HEK293 (cell line): ENCODE measurements around the gene B3GNT9.

Experiments used
- CTCF ChIA-PET: fragments of 350-600 bp; formaldehyde crosslinking; extraction: SDS; loops from one replicate; lab custom pipeline; 2021; ENCODE audit warnings: antibody characterized with exemption; lab: Yijun Ruan, JAX
- POLR2A ChIA-PET: fragments of 300-600 bp; formaldehyde crosslinking; extraction: SDS; loops from one replicate; lab custom pipeline; 2020; ENCODE audit warnings: antibody characterized with exemption, inconsistent platforms; lab: Yijun Ruan, JAX
- H3K27ac ChIP-seq: fragments of 200-500 bp; sonication (Bioruptor generic); 2 replicates; pipeline ENCODE4 v1.5.1; 2014; ENCODE audit warnings: low read depth, low read length, control low read depth, inconsistent platforms; ENCODE audit errors: extremely low read depth
- H3K36me3 ChIP-seq, 2 experiments: fragments of 200-500 bp in 1 of 2; sonication (Bioruptor generic) in 1 of 2; 1 replicate in 1 of 2; 2 replicates in 1 of 2; pipeline ENCODE4 v1.5.1; 2014 to 2017; ENCODE audit warnings: inconsistent platforms in 2 of 2, low read length in 2 of 2; ENCODE audit not compliant: control insufficient read depth in 2 of 2, insufficient read depth in 1 of 2
- H3K4me1 ChIP-seq: fragments of 200-500 bp; sonication (Bioruptor generic); 2 replicates; pipeline ENCODE4 v1.5.1; 2014; ENCODE audit warnings: mild to moderate bottlenecking, low read length, inconsistent platforms; ENCODE audit not compliant: control insufficient read depth, insufficient read depth
- H3K4me3 ChIP-seq: 2 replicates; pipeline ENCODE4 v1.5.1; 2011; ENCODE audit warnings: low read depth, mild to moderate bottlenecking, control low read depth, low read length, moderate library complexity
- H3K9me3 ChIP-seq: fragments of 200-500 bp; sonication (Bioruptor generic); 2 replicates; pipeline ENCODE4 v1.5.1; 2014; ENCODE audit warnings: low read depth, low read length, inconsistent platforms; ENCODE audit not compliant: control insufficient read depth, insufficient read depth
- GLIS2 ChIP-seq: fragments of 450-650 bp; formaldehyde crosslinking; IDR thresholded peaks from 2 replicates; pipeline ENCODE4 v1.5.1; 2016; ENCODE audit warnings: missing biosample characterization, missing genetic modification characterization
- HIC1 ChIP-seq: fragments of 450-650 bp; formaldehyde crosslinking; IDR thresholded peaks from 2 replicates; pipeline ENCODE4 v1.5.1; 2016; ENCODE audit warnings: missing biosample characterization, missing genetic modification characterization
- KLF10 ChIP-seq: fragments of 450-650 bp; IDR thresholded peaks from 2 replicates; pipeline ENCODE4 v1.5.1; 2018; ENCODE audit warnings: missing biosample characterization, mild to moderate bottlenecking, missing genetic modification characterization
- MYNN ChIP-seq: fragments of 450-650 bp; formaldehyde crosslinking; IDR thresholded peaks from 2 replicates; pipeline ENCODE4 v1.5.1; 2016; ENCODE audit warnings: missing biosample characterization, missing genetic modification characterization, borderline replicate concordance
- SP2 ChIP-seq: fragments of 450-650 bp; formaldehyde crosslinking; IDR thresholded peaks from 2 replicates; pipeline ENCODE4 v1.5.1; 2016; ENCODE audit warnings: missing biosample characterization, missing genetic modification characterization
- YY1 ChIP-seq: fragments of 450-650 bp; formaldehyde crosslinking; IDR thresholded peaks from 2 replicates; pipeline ENCODE4 v1.5.1; 2018; ENCODE audit warnings: missing biosample characterization, missing genetic modification characterization
- ZFP37 ChIP-seq: fragments of 450-650 bp; formaldehyde crosslinking; IDR thresholded peaks from 2 replicates; pipeline ENCODE4 v1.5.1; 2016; ENCODE audit warnings: missing biosample characterization, missing genetic modification characterization
- ZNF211 ChIP-seq: fragments of 450-650 bp; formaldehyde crosslinking; IDR thresholded peaks from 2 replicates; pipeline ENCODE4 v1.5.1; 2016; ENCODE audit warnings: low read depth, missing biosample characterization, missing genetic modification characterization
- ZNF221 ChIP-seq: fragments of 450-650 bp; formaldehyde crosslinking; IDR thresholded peaks from 2 replicates; pipeline ENCODE4 v1.5.1; 2017; ENCODE audit warnings: missing biosample characterization, missing genetic modification characterization, borderline replicate concordance
- ZNF223 ChIP-seq: fragments of 450-650 bp; formaldehyde crosslinking; IDR thresholded peaks from 2 replicates; pipeline ENCODE4 v1.5.1; 2016; ENCODE audit warnings: missing biosample characterization, missing genetic modification characterization
- ZNF266 ChIP-seq: fragments of 450-650 bp; formaldehyde crosslinking; IDR thresholded peaks from 2 replicates; pipeline ENCODE4 v1.5.1; 2016; ENCODE audit warnings: missing biosample characterization, missing genetic modification characterization, low read depth
- ZNF350 ChIP-seq: fragments of 450-650 bp; formaldehyde crosslinking; IDR thresholded peaks from 2 replicates; pipeline ENCODE4 v1.5.0; 2017; ENCODE audit warnings: missing biosample characterization, mild to moderate bottlenecking, missing genetic modification characterization
- ZNF394 ChIP-seq: fragments of 450-650 bp; formaldehyde crosslinking; IDR thresholded peaks from 2 replicates; pipeline ENCODE4 v1.5.1; 2016; ENCODE audit warnings: missing biosample characterization, missing genetic modification characterization, mild to moderate bottlenecking, moderate library complexity, borderline replicate concordance
- ZNF513 ChIP-seq: fragments of 450-650 bp; IDR thresholded peaks from 2 replicates; pipeline ENCODE4 v1.5.1; 2018; ENCODE audit warnings: missing biosample characterization, missing genetic modification characterization
- ZNF514 ChIP-seq: fragments of 450-650 bp; formaldehyde crosslinking; IDR thresholded peaks from 2 replicates; pipeline ENCODE4 v1.5.1; 2016; ENCODE audit warnings: missing biosample characterization, missing genetic modification characterization
- ZNF571 ChIP-seq: fragments of 450-650 bp; formaldehyde crosslinking; IDR thresholded peaks from 2 replicates; pipeline ENCODE4 v1.5.0; 2017; ENCODE audit warnings: missing biosample characterization, missing genetic modification characterization
- ZNF624 ChIP-seq: fragments of 450-650 bp; formaldehyde crosslinking; IDR thresholded peaks from 2 replicates; pipeline ENCODE4 v1.5.1; 2017; ENCODE audit warnings: missing biosample characterization, missing genetic modification characterization
- ZNF654 ChIP-seq: fragments of 450-650 bp; formaldehyde crosslinking; IDR thresholded peaks from 2 replicates; pipeline ENCODE4 v1.5.1; 2016; ENCODE audit warnings: low read depth, missing biosample characterization, missing genetic modification characterization
- ZNF701 ChIP-seq: fragments of 450-650 bp; formaldehyde crosslinking; IDR thresholded peaks from 2 replicates; pipeline ENCODE4 v1.5.1; 2016; ENCODE audit warnings: missing biosample characterization, missing genetic modification characterization
- ZNF704 ChIP-seq: fragments of 450-650 bp; formaldehyde crosslinking; IDR thresholded peaks from 2 replicates; pipeline ENCODE4 v1.5.1; 2016; ENCODE audit warnings: missing biosample characterization, missing genetic modification characterization
- ZNF777 ChIP-seq: fragments of 450-650 bp; formaldehyde crosslinking; IDR thresholded peaks from 2 replicates; pipeline ENCODE4 v1.5.1; 2017; ENCODE audit warnings: missing biosample characterization, missing genetic modification characterization, borderline replicate concordance
- ZNF830 ChIP-seq: fragments of 450-650 bp; IDR thresholded peaks from 2 replicates; pipeline ENCODE4 v1.5.0; 2018; ENCODE audit warnings: missing biosample characterization, missing genetic modification characterization, low read depth, mild to moderate bottlenecking, moderate library complexity

Gene B3GNT9

GRCh38 chr16:67105881-67106280 lies 44.9 kb downstream of the B3GNT9 start:
- H3K36me3 ChIP-seq = peaks cover 0 to 3% of the 10 kb centered on the region in 2 experiments; a peak in 1 of 3 replicates
- no peak overlapping the region for H3K27ac ChIP-seq
- ChIA-PET CTCF (interaction anchor here (0.7 to 2.2 kb wide), 7 partner anchors 10 to 213 kb away, joined by 3 to 17 read pairs (median 4); no protein-coding TSS in a partner anchor), POLR2A (interaction anchor here (1.4 kb wide), 1 partner anchor 49 kb away, joined by 4 read pairs; no protein-coding TSS in a partner anchor)
- H3K4me1 ChIP-seq = 0 out of 2 replicates have a peak, but pooled peaks cover under 1% of the 10 kb centered on the region
- no peak overlapping the region for H3K4me3 ChIP-seq
- no peaks in the 10 kb centered on the region for H3K9me3 ChIP-seq
- TF ChIP-seq GLIS2 (tag by site-specific recombination) = no peak
- no peak for TF ChIP-seq MYNN (tag by site-specific recombination)
- no peak for TF ChIP-seq ZNF701 (tag by site-specific recombination)
- TF ChIP-seq YY1 (tag by site-specific recombination) = no peak

- no peaks in the 10 kb centered on the region for H3K9me3 ChIP-seq
- H3K4me1 ChIP-seq = peaks cover 1% of the 10 kb centered on the region; the same call in 1 of the 2 replicates
- no peak overlapping the region for H3K4me3 ChIP-seq
- CTCF ChIA-PET = interaction anchor here (0.6 to 2.2 kb wide), 6 partner anchors 10 to 212 kb away, joined by 3 to 17 read pairs (median 4); no protein-coding TSS in a partner anchor
- H3K27ac ChIP-seq = no peak overlapping the region
- TF ChIP-seq ZNF514 (tag by site-specific recombination) = no peak
- no peak for TF ChIP-seq ZNF223
- no peak for TF ChIP-seq ZNF571 (tag by site-specific recombination)
- no peak for TF ChIP-seq ZNF704 (tag by site-specific recombination)
- no peak for TF ChIP-seq ZNF211 (tag by site-specific recombination)
- TF ChIP-seq ZNF830 = no peak
- no peak for TF ChIP-seq ZNF221 (tag by site-specific recombination)
- TF ChIP-seq ZNF777 = no peak
- TF ChIP-seq ZNF266 (tag by site-specific recombination) = no peak
- no peak for TF ChIP-seq ZNF654
- no peak for TF ChIP-seq ZNF350 (tag by site-specific recombination)
- no peak for TF ChIP-seq ZNF394 (tag by site-specific recombination)
- no peak for TF ChIP-seq KLF10
- TF ChIP-seq ZNF624 (tag by site-specific recombination) = no peak
- no peak for TF ChIP-seq ZFP37
- TF ChIP-seq SP2 (tag by site-specific recombination) = no peak
- TF ChIP-seq ZNF513 (tag by site-specific recombination) = no peak
- no peak for TF ChIP-seq HIC1 (tag by site-specific recombination)
- TF ChIP-seq, all 188 proteins: peak for 0
- POLR2A ChIA-PET = no interaction called here
- peaks cover 0 to 3% of the 10 kb centered on the region in 2 experiments; a peak in 1 of 3 replicates for H3K36me3 ChIP-seq
These were observed 45.6 kb downstream of the B3GNT9 start for GRCh38 chr16:67105246-67105645.
